Measurements from ENCODE around the gene GDPD5.

- TF ChIP-seq GATA2 (IDR thresholded peaks at IDR 0.05; ENCODE audit: low read depth, low read length) (no peak), GATA3 (IDR thresholded peaks at IDR 0.05; ENCODE audit: low read depth, low read length) (no peak)
These were observed 76.0 kb downstream of the GDPD5 start for GRCh38 chr11:75449776-75450175.

Data from SH-SY5Y (cell line).